ENCODE data around the gene GRM6. TPM values are rescaled to one million over a fixed set of nuclear protein-coding genes. Genes with fewer than 3 reads are reported as not detected.

The GRM6 gene
- total and polyA plus RNA-seq, 12 donors: not detected

GRCh38 chr5:178983728-178984127 lies 11.4 kb downstream of the GRM6 start:
- TF ChIP-seq CTCF (IDR thresholded peaks at IDR 0.05): no peak
- Histone ChIP-seq H3K4me3 (no peak overlapping the region), H3K27me3 (no peaks in the 10 kb centered on the region), H3K4me1 (no peaks in the 10 kb centered on the region), H3K36me3 (peaks cover 0 to 8% (median 0%) of the 10 kb centered on the region in 9 donors), H3K27ac (no peak overlapping the region), H3K9me3 (peaks cover 0 to 98% (median 66%) of the 10 kb centered on the region in 11 donors)
- WGBS, 2 donors: 96 to 97% methylated on average over 10 of the region's 10 CpGs
- intact Hi-C loops (cut with DNase I): no loop called here
- no peak for DNase-seq
- ATAC-seq: no peak

DNA sequence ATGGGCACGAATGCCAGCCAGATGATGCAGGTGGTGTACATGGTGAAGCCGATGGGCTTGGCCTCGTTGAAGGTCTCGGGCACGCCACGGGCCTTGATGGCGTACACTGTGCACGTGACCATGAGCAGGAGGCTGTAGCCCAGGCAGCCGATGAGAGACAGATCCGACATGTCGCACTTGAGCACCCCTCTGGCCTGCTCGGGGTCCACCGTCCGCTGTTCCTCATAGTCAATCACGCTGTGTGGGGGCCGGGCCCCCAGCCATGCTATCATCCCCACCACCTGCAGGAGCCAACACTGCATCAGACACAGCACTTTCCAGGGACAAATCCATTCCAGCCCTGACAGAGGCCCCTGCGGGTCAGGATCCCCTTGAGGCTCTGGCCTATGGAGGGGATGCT lies 12.2 kb downstream of the GRM6 start:
- Histone ChIP-seq H3K36me3 (peaks cover 0 to 15% (median 0%) of the 10 kb centered on the region in 9 donors), H3K9me3 (peaks cover 0 to 98% (median 70%) of the 10 kb centered on the region in 11 donors), H3K4me1 (no peaks in the 10 kb centered on the region), H3K4me3 (no peak overlapping the region), H3K27me3 (no peaks in the 10 kb centered on the region), H3K27ac (no peak overlapping the region)
- ATAC-seq (no peak), DNase-seq (no peak)
- no peak for TF ChIP-seq CTCF (IDR thresholded peaks at IDR 0.05)
- 94 to 97% methylated on average over 17 of the region's 17 CpGs for WGBS, 2 donors
- intact Hi-C loops (cut with DNase I): no loop called here

DNA sequence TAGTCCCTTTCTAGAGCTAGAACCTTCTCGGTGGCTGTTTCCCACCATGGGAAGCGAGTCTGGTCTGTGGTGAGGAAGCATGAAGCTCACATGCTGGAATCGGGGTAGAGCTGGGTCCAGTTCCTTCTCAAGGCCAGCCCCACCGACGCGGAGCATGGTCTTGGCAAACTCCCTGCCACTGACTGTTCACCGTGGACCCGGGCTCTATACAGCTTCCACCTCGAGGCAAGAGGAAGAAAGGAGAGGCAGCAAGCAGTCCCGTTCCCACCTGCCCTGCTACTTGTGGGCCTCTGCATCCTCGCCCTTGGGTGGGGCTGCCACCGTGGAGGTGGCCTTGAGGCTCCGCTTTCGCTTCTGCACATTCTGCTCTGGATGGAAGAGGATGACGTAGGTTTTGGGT lies 13.7 kb downstream of the GRM6 start:
- no peak overlapping the region for H3K27ac ChIP-seq
- WGBS, 2 donors: 95 to 96% methylated on average over 15 of the region's 15 CpGs
- DNase-seq: no peak
- H3K4me3 ChIP-seq: no peak overlapping the region
- H3K36me3 ChIP-seq: peaks cover 0 to 31% (median 0%) of the 10 kb centered on the region in 9 donors
- intact Hi-C loops (cut with DNase I): no loop called here
- no peak for ATAC-seq
- H3K4me1 ChIP-seq: no peaks in the 10 kb centered on the region
- peaks cover 0 to 98% (median 74%) of the 10 kb centered on the region in 11 donors for H3K9me3 ChIP-seq
- TF ChIP-seq CTCF (IDR thresholded peaks at IDR 0.05): no peak
- H3K27me3 ChIP-seq: no peaks in the 10 kb centered on the region

- Histone ChIP-seq H3K27me3 (no peaks in the 10 kb centered on the region), H3K27ac (no peak overlapping the region), H3K4me3 (no peak overlapping the region), H3K36me3 (peaks cover 0 to 75% (median 48%) of the 10 kb centered on the region in 9 donors), H3K9me3 (peaks cover 18 to 100% (median 93%) of the 10 kb centered on the region in 11 donors), H3K4me1 (no peaks in the 10 kb centered on the region)
- 98% methylated on average over 5 of the region's 5 CpGs for WGBS, 2 donors
- no peak for DNase-seq
- TF ChIP-seq CTCF (IDR thresholded peaks at IDR 0.05): no peak
- intact Hi-C loops (cut with DNase I): no loop called here
- no peak for ATAC-seq
Measured at GRCh38 chr5:178965465-178966055, 29.6 kb downstream of the GRM6 start.
